ENCODE data around the gene APBB1.

Gene APBB1

DNA sequence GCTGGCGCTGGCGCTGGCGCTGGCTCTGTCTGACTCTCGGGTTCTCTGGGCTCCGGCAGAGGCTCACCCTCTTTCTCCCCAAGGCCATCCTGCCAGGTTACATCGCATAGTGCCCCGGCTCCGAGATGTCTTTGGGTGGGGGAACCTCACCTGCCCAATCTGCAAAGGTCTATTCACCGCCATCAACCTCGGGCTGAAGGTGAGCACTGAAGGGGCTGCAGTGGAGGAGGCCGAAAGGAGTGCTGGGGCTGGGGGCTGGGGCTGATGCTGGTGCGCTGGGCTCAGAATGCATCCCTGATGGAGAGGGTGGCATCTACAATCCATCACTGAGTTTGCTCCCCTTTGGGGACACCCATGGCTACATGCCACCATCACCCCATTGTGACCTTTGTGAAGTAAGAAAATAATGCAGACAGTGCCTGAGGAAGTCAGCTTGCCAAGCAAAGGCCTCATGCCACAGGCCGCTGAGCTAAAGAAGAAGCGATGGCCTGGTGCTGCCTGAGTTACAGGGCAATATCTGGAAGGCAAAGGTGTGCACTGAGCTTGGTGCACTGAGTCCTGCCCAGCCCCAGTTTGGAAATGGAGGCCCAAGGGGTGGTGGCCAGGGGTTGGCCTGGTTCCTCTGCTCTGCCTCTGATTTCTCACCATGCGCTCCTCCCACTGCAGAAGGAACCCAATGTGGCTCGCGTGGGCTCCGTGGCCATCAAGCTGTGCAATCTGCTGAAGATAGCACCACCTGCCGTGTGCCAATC is 28.0 kb downstream of the APBB1 start:
- DNase-seq = no peak

DNA sequence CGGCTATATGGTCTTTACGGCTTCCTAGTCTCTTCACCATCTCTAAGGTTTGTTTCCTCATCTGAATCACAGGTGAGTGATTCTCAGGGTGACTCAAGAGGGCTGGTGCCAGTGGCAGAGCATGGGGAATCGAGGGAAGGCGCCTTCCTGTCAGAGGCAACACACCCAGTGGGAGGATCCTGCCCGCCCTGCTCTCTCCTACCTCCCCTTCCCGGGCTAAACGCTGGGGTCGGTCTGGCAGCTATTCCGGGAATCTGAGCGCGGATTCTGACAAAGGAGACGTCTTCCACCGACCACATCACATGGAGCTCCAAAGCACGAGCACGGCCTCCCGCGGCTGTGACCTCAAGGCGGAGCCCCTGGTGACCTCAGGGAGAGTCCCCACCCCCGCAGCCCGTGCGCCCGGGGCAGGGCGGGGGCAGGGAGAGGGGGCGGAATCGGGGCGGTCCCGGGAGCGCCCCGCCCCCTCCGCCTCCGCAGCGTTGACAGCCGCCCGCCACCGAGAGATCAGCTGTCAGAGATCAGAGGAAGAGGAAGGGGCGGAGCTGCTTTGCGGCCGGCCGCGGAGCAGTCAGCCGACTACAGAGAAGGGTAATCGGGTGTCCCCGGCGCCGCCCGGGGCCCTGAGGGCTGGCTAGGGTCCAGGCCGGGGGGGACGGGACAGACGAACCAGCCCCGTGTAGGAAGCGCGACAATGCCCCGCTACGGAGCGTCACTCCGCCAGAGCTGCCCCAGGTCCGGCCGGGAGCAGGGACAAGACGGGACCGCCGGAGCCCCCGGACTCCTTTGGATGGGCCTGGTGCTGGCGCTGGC is 28.8 kb downstream of the APBB1 start, which contains the start of gene SMPD1:
Gene SMPD1, plus strand, starts transcription at position 570 of the 813 bp plus-strand sequence. Its CDS starts 125 bp downstream, at position 695.
- DNase-seq = peak; percentile 65 to 75

DNA sequence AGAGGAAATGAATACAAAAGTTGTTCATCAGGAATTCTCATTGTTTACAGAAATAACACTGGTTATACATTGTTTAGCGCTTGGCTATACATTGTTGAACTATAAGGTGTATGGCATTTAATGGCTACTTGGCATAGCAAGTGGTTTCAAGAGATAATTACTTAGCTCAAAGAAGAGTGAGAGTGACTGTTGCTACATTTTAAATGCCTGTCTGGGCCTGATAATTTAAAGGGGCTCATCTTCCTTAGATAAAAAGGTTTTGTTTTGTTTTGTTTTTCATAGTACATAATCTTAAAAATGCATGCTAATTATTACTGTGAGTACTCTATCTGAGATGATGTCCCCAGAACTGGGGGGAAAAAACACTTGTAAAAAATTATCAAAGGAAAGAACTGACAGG is 30.1 kb downstream of the APBB1 start:
- DNase-seq = no peak

DNA sequence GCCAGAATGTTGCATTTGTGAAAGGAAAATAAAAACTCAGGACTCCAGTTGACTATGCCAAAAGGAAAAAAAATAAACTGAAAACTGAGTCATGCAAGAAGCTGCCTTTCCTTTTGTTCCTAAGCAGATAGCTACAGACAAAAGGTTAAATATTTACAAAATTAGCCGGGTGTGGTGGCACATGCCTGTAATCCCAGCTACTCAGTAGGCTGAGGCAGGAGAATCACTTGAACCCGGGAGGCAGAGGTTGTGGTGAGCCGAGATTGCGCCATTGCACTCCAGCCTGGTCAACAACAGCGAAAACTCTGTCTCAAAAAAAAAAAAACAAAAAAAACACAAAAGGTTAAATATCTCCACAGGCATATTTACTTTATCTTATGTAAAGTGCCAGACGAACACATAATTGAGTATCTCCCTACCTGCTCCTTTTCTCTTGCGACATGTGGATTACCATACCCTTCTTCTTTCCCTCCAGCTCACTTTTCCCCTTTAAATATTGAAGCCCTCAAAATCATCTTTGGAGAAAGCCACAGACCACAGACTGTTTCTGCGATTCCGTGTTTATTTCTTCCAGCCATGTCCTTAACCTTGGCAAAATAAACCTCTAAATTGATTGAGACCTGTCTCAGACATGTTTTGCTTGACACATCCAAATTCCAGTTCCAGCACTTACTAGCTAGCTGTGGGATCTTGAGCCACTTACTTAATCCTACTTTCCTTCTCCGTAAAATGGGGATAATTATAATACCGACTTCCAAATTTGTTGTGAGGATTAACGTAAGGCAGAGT is 30.9 kb downstream of the APBB1 start:
- no peak for DNase-seq

DNA sequence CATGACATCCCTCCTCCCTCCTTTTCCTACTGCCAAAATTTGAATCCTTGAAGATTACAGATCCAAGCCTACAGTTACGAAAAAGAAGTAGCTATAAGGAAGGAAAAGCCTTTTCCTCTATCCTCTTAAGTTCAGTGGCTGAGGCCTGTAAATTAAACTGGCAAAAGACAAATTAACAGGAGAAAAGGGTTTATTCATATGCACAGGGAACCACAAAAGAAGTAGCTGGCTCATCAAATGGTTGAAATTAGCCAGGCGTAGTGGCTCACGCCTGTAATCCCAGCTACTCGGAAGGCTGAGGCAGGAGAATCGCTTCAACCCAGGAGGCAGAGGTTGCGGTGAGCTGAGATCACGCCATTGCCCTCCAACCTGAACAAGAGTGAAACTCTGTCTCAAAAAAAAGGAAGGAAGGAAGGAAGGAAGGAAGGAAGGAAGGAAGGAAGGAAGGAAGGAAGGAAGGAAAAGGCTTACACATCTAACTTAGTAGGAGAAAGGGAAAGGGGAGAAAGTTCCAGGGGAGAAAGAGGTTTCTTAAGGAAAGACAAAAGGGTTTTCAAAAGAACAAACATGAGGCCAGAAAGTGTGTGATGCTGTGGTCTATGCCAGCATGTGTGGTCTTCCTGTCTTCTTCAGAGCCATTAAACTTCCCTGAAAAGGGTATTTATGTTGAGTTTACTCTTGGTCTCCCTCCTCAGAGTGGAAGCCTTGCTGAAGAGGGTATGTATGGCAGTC is 33.7 kb downstream of the APBB1 start:
- no peak for DNase-seq

DNA sequence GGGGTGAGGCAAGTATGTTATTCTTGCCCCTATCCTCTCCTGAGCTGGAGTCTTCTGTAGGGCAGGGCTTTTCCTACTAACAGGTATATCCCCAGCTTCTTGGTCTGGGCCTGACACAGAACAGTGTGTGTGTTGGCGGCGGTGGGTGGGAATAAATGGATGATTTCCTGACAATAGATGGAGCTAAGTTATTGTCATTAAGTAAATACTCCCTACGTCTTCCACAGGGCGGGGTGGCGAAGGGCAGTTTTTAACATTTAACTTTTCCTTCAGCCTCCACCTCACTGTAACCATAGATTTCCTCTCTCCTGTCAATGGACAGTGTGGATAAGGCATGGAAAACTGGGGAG is 40.3 kb downstream of the APBB1 start:
- no peak for DNase-seq

DNA sequence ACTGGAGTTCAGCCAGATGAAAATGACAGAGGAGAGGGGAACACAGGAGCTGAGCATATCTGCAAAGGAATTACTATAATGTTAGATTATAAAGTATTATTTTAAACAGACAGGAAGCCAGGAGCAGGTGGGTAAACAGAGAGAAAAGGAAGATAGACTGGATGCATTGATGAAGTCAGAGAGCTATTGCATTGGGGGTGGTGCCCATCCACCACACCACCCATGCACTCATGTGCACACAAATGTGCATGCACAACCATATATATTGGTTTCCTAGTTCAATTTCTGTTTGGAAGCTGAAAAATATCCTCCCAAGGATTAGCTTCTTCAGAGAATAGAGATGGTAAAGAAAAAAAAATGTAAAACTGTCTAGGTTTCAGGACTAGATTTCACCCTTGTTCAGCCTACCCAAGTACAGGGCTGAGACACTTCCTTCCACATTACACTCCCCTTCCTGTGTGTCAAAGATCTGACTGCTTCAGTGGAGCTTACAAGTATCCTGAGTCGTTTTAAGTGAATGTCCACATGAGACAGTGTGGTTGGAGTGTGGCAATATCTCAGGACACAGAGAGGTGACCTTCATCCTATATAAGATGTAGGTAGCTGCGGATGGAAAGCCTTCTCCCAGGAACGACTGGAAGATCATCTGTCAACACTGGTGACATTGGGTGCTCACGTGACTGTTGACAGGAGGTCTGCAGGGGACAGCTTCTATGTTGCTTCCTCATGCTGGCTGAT is 40.8 kb downstream of the APBB1 start:
- DNase-seq = no peak

DNA sequence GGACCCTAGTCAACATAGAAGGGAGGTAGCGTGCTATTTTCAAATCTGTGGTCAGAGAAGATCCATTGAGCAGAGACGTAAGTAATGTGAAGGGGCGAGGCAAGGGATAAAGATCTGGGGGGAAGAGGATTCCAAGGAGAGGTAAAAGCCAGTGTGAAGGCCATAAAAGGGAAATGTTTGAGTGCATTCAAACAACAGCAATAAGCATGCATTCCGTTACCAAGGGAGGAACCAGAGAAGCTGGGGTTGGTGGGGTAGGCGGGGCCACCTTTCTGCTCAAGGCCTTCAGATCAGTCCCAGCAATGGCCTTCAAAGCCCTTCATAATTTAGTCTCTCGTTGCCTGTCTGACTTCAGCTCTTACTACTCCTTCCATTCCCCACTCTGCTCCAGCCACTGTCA is 47.1 kb downstream of the APBB1 start:
- no peak for DNase-seq

DNA sequence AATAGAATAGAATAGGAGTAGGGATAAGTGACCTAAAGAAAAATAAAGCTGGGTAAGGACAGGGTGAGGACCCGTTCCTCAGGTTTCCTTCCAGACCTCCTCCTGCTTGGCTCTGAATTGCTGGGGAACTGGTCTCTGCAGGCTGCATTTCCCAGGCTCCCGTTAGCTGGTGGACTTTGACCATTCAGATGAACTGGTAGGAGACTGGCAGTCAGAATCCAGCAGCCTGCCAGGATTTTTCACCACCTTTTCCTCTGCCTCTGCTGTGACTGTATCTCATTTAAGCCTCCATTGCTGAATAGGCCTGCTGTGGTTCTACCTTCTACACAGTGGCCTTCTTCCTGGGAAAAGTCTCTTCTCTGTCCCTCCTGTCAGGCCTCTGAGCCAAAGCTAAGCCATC is 53.2 kb downstream of the APBB1 start:
- DNase-seq = no peak

DNA sequence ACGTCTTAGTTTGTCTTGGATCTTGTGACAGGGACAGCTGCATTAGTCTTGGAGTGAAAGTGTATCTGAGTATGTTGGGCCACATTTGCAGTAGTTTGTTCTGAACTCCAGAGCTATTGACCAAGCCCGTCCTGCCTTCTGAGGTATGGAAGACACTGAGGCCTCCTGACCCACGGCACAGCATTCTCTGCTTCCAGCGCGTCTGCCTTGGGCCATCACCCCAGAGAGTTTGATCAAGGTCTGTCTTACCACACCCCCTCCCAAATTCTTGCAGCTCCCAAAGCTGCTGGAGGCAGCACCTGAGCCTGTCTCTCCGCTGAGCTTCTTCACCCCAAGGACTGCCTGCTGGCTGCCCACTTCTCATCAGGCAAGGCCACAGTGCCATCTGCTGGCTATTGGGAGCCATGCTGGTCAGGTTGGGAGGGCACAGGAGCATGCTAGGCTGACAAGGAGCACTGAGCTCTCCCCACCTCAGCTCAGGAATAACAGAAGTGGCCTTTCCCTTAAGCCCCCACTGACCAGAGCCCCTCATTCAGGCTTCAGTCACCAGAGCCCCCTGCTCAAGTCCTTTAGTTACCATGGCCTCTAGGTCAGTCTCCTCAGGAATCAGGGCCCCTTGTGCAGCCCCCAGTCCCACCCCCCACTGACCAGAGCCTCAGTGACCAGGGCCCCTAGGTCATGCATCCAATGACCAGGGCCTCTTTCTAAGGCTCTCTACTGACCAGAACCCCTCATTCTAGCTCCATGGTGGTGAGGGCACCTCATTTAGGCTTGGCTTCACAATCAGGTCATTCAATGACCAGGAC is 55.8 kb downstream of the APBB1 start:
- peak; percentile 31 to 85 for DNase-seq

DNA sequence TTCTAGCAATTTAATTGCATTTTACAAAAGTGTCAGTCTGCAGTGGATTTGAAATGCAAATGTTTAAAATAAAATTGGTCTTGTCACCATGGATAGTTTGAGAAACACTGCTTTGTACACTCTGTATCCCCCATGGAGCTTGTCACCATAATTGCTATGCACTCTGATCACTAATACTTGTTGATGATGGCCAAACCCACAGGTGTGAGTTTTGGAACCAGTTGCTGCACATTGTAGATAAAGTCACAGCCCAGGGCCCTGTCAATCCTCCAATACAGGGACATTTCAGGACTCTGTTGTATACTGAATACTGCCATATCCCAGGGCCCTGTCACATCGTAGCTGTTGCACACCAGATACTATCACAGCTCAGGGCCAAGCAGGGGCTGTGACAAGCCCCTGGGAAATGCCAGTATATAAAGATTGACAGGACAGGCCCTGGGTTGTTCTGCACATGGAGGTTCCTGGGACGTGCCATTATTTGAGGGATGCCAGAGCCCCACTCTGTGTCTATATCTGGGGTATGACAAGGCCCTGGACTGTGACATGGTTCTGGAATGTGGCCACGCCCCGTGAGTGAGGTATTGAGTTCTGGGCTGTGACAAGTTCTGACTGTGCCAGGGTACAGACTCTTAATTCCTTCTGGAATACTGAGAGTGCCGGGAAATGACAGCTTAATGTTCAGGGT is 56.6 kb downstream of the APBB1 start:
- no peak for DNase-seq

DNA sequence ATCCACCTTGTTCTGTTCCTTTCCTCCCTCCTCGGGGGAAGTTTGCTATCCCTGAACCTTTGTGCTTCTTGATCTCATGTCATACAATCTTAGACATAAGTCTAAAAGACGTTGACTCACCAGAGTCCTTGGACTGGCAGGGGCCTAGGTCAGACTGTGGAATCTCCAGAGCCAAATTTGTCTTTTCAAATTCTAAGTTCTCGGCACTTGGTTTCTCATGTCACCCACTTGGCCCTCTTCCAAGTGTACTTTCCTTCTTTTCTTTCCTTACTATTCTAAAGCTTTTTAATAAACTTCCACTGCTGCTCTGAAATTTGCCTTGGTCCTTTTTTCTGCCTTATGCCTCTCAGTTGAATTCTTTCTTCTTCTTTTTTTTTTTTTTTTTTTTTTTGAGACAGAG is 58.7 kb downstream of the APBB1 start:
- DNase-seq = no peak

DNA sequence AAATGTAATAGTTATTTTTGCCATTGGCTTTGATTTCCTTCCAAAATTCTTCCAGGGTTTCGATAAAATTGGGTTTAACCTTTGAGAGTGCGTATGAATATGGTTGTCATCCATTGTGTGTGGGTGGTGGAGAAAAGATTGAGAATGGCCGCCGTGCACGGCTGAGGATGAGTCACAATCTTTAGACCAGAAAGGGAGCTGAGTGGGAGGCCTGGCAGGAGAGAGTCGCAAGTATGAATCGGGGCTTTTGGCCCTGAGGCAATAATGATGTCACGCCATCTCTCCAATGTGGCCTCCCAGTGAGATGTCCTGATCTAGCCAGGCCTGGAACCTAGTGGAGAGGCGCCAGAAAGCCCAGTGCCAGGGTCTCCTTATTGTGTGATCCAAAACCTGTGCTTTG is 61.7 kb downstream of the APBB1 start:
- DNase-seq = peak in 1 of 2 experiments; percentile 10

DNA sequence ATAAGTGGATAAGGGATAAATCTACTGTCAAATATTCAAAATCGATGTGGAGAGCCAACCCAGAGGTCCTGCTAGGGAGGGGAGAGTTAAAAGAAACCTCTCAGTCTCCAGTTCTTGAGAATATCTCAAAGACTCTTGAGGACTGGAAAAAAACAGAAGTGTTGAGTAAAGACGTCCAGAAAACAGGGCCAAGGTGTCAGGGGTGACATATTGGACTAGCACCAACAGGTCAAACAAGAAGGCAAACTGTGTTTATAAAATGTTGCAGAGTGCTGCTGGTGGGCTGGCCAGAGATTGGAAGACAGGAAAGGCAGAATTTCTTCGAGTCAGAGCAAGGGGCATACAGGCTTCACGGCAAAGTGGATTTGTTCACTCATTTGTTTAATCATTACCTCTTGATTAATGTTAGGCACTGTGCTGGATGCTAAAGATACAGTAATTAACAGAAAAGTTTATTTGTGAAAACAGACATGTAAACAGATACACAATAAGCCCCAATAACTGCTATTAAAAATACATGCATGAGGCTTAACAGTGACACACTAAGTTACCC is 62.3 kb downstream of the APBB1 start:
- no peak for DNase-seq

DNA sequence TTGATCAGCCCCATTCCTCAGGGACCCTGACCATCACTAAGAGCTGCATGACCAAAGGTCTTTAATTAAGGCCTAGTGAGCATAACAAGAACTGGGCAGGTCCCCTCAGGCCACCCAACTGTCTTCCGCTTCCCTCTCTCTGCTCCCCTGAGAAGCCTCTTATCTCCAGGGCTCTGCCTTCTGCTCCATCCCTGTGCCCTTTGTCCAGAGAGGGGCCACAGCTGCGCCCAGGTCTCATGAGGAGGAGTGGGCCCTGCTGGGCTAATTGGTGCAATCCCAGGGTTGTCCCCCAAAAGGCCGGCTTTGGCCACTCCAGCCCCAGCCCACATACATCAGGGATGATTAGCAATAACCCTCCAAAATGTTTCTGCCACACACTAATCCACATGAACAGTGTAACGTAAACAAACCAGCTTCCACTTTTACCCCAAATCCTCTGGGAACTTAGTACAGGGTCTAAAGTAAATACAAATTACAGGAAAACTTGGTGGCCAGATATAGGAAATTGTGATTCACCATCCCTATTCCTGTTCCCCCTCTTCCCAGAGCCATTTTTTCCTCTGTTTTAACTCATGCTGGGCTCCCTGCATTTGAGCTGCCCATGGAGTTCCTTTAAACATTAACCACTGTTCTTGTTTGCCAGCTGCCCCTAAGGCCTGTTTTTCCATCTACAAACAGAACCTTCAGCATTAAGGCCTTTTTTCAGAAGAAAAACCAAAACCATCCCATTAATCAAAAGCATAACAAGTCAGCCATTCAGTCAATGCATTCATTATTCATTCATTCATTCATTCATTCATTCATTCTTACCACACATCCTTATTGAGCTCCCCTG is 64.0 kb downstream of the APBB1 start:
- no peak for DNase-seq

DNA sequence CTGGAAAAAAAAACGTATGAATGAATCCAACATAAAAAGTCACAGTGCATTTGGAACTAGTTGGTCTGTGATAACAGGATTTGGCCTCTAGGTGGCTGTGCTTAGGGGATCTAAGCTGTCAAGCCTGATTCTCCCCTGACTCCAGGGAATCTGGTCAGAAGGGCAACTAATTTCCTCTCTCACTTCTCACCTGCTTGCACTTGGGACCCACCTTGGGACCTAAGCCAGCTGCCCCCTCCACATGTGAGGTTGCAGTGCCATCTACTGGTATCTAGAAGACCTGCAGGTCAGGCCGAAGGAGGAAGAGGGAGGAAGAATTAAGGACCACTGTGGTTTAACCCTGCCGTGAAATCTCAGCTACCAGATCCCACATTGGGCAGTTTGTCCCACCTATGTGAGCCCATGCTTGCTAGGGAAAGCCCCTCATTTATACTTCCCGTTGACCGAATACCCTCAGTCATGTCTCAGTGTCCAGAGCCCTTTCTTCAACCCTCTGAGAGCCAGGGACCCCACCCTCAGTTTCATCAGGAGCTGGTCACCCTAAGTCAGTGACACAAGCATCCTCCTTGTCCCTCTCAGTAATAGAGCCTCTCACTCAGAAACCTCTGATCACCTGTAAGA is 65.4 kb downstream of the APBB1 start:
- DNase-seq = peak in 1 of 2 experiments; percentile 14

DNA sequence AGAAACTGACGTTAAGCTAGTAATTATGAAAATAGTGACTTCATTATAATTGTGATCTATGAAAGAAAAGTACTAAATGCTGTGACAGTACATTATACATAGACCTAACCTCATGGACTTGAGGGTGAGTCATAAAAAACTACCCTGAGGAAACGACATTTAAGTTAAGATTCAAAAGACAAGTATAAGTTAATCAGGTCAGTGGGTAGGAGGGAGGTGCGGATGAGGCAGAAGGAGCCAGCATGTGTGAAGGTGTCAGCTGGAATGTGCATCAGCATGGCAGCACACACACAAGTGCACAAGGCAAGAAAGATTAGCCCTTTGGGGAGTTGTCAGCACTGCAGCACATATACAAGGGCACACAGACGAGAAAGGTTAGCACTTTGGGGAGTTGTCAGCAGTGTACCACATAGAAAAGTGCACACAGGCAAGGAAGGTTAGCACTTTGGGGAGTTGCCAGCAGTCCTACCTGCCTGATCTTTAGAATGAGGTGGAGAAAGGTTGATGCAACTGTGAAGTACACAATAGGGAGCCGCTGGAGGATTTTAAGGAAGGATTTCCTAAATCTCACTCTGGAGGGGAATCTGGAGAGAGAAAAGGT is 67.0 kb downstream of the APBB1 start:
- DNase-seq = no peak

DNA sequence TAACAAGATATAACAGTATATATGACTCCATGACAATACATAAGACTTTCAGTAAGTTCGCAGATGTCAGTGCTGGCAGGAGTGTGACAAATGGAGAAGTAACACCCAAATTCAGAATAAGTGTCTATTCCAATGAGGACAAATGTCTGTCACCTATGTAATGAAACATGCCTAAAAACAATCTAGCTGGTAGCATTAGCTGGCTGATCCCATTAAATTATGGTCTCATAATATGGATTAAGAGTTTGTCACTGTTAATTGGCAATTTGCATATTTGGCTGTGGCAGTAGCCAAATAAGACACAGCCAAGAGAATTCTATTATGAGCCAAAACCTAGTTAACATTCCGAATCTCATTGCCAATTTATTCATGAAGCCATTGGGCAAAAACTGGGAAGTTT is 68.4 kb downstream of the APBB1 start:
- DNase-seq = no peak

Data from cerebellar nuclear complex (tissue), 1 donor.